SK-MEL-5 (cell line): ENCODE data around the gene MED13L. TPM values are rescaled to one million over a fixed set of nuclear protein-coding genes. Genes with fewer than 3 reads are reported as not detected.
A peak's percentile ranks its signal among the peaks of the same experiment; 100 is the strongest.

Source experiments
- DNase-seq: peaks from one replicate; pipeline ENCODE4 v3.0.0-alpha.2; 2016; ENCODE audit warnings: low read depth, low spot score
- in situ Hi-C: cut with HindIII; loops from 2 replicates; pipeline ENCODE4 v1.10.0; 2016; ENCODE audit warnings: low sequenced_read_pairs, high pct_unique_total_duplicates, low pct_unique_long_range_greater_than_20kb
- total RNA-seq: library from RNA; depleted of rRNA; stranded (reverse); fragments of >200 nt; shearing (Covaris generic); gene quantifications from 2 replicates; pipeline ENCODE4 v1.2.3, GENCODE V29; 2014

Gene MED13L
- total RNA-seq, 1 experiment from 2014 or later, result 41.3 TPM

DNA sequence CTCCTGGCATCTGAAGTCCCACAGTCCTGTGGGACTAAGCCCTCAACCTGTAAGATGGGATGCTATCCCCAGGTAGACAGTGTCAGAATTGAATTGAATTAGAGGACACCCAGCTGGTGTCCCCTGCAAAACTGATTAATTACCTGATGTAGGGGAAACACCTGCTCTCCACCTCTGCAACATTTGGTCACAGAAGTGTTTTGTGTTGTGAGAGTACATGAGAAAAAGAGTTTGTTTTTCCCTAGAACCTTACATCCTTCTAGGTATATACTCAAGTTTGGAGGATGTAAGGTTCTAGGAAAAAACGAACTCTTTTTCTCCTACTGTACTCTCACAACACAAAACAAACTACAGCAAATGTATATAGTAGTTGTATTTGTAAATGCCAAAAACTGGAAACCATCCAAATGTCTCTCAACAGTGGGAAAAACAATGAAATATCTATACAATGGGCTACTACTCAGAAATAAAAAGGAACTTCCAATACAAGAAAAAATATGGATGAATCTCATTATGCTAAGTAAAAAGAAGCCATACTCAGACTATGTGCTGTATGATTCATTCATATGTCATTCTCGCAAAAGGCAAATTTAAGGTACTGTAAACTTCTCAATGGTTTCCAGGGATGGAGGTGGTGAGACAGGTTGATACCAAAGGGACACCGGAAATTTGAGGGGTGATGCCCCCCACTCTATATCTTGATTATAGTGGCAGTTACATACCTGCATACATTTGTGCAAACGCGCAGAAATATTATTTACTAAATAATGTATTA lies 160.7 kb downstream of the MED13L start:
- no peak for DNase-seq

DNA sequence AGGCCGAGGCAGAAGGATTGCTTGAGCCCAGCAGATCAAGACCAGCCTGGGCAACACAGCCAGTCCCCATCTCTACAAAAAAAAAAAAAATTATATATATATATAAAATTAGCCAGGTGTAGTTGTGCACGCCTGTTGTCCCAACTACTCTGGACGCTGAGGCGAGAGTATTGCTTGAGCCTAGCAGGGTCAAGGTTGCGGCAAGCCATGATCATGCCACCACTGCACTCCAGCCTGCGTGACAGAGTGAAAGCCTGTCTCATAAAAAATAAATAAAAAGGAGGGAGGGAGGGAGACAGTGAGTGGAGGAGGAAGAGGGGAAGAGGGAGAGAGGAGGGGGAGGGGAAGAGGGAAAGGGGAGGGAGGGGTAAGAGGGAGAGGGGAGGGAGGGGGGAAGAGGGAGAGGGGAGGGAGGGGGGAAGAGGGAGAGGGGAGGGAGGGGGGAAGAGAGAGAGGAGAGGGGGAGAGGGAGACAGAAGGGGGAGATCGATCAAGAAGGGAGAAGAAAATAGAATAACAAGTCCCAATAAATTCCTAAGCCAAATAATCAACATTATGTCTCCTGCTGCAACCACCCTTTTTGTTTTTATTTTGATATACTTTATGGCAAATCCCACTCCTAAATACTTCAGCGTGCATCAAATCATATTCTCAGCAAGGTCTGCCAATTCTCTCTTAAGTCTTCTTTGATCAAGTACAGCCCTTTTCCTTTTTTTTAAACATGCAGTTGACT lies 163.9 kb downstream of the MED13L start:
- in situ Hi-C loops, result no loop called here
- DNase-seq, result no peak

More for the DNA sequence above, 160.7 kb downstream of the MED13L start:
- in situ Hi-C loops, result no loop called here

DNA sequence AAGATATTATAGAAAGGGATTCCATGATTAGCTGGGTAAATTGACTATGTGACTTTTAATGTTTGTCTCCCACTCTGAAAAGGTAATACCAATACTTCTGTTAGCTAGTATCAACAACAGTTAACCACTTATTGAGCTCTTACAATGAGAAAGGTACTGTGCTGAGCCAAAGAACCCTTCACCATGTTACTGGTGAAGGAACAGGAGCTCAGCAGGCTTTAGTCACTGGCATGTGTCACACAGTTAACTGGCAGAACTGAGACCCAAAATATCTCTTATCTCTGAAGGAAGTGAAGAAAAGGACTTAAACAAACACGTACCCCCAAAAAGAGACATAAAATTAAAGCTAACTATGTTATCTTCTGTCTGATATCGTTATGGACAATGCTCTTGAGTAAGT lies 170.6 kb downstream of the MED13L start:
- DNase-seq, result no peak
- in situ Hi-C loops, result no loop called here

DNA sequence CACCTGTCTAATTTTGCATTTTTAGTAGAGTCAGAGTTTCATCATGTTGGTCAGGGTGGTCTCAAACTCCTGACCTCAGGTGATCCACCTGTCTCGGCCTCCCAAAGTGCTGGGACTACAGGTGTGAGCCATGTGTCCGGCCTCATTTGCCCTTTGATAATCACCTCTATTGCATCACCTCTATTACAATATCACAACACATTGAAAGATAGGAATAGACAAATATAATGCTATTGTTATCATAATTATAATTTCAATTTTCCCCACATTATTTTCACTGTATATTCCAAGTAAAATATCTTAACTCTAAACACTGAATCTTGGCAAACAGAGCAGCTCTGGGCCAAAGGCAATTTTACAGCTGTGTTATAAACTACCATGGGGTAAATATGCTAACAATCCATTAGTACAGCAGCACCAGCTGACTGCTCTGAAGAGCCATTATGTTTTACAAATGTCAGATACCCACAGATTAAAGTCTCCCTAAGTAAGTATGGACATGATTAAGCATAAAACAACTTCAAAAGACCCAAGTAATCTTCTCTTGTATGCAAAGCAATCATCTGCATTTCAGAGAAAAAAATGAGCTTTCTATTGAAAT lies 173.2 kb downstream of the MED13L start:
- no peak for DNase-seq
- in situ Hi-C loops, result no loop called here

DNA sequence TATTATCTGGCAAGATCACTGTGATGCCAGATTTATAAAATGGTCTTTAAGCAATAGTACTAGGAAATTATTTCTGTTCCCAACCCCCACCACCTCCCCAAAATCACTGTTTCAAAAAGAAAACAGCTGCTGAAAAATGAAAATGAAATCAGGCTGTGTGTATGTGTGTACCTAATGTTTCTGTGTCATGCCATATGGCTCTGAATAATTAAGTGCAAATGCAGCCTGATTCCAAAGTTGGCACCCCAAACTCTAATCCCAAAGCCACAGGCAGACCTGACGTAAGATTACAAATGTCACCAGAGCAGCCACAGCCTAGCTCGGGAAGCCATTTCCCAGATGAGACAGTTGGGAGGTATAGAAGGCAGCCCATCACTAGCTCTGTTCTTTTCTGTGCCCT lies 175.5 kb downstream of the MED13L start:
- DNase-seq, result no peak
- in situ Hi-C loops, result no loop called here

DNA sequence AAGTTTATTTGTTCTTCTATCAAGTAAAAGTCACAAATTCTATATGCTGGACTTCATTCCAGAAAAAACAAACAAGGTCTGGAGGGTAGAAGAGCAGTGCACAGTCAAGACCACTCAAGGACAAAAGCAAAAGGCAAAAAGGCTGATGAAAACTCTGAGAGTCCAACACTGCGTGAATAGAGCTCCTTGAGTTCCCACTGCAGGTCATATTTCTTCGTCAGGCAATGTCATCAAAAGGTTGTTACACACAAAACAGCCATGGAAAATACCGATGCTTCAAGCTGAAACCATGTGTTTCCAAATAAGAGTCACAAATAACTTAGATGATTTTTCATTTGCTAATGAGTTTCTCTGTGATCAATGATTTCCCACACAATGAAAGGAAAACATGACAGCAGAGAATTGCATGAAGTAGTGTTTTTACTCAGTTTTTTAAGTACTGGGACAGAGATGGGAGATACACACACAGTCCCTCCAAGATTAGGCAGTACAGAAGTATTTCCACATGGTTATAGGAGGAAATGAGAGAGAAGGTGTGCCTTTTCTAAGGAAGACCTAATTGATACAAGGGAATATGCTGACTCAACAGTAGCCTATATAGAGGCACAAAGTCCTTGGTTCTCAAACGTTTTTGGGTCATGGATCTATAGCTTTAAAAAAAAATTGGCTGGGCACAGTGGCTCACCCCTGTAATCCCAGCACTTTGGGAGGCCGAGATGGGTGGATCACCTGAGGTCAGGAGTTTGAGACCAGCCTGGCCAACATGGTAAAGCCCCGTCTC lies 177.7 kb downstream of the MED13L start:
- in situ Hi-C loops, result no loop called here
- DNase-seq, result no peak

DNA sequence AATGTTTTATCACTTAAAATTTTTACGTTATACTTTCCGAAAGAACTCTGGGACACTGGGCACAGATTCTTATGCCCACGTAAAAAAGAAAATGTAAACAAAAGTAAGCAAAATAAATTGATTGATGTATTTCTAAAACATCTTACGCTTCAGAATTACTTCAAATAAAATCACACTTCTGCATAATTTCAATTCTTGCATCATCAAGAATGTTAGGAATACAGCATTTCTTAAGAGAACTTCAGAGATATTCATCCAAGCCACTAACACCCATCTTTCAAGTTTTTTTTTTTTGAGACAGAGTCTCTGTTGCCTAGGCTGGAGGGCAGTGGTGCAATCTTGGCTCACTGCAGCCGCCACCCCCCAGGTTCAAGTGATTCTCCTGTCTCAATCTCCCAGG lies 180.6 kb downstream of the MED13L start:
- in situ Hi-C loops, result no loop called here
- no peak for DNase-seq

DNA sequence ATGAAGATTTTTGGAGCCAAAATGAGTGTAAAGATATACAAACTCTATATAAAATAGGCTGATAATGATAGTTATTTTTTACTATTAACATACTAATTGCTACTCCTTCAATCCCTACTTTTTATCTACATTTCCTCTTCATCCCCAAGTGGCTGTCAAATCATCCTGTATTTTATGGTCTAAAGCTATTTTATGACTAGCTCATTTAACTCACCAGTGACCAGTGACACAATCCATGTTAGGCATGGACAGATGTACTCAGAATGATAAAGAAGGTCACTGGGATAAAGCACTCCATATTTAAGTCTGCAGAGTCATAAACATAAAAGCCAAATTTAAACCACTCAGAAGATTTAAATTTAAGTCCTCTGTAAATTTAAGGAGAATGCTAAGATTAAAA lies 183.0 kb downstream of the MED13L start:
- no peak for DNase-seq
- in situ Hi-C loops, result no loop called here

DNA sequence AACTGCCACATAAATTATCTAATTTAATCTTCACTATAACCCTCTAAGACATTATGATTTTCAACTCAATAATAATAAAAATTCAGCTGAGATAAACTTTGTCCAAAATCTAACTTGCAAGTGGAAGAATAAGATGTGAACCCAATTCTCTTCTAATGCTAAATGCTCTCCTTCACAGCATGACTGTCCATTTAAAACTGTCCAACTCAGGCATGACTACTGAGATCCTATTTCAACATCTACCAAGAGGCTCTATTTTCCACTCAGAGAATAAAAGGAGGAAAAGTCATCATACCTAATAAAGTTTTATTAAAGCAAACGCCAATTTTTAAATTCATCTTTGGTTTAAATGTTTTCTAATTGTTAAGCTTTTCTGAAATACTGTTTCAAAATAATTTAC lies 183.6 kb downstream of the MED13L start:
- in situ Hi-C loops, result no loop called here
- no peak for DNase-seq

DNA sequence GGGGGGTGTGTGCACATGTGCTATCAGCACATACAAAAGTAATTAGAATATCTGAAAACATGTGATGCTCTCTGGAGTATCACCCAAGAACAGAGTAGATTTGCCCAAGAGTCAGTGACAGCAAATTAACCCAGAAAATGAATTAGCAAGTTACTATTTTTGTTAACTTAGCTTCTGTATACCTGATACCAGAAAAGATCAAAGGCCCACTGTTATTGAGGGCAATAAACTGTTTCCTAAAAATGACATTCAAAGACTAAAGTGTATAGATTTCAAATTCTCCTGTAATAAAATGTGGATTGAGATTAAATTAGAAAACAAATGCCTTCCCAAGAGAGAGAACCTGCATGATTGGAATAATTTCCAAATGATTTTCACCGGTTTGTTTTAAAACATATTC lies 184.7 kb downstream of the MED13L start:
- in situ Hi-C loops, result no loop called here
- DNase-seq, result no peak

DNA sequence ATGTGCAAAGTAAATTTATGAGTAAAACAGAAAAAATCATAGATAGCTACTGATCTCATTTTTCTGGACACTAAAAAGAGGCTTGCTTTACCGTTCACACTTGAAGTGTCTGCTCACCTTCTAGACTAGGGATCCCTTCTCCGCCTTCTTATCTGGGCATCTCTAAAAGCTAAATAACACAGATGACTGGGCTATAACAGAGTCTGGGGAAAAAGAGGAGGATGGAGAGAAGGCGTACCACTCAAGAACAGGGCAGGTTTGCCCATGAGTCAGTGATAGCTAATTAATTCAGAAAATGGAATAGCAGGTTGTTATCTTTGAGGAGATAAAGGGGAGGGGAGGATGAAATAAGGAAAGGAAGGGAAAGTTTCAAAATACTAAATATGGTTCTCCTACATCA lies 185.3 kb downstream of the MED13L start:
- in situ Hi-C loops, result no loop called here
- DNase-seq, result no peak

DNA sequence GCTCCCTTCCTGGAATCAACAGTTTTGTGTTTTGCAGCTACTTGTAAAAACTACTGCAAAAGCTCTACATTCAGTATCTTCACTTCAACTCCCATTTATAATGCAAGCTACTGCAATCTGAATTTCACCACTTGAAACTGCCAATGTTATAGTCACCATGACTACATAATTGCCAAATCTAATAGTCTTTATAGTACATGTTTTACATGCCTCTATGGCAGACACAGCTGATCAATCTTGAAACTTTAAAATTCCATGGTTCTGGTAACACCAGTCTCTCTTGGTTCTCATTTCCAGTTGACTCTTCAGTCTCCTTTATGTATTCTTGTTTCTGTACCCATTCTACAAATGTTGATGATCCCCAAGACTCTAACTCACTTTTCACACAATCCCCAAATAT lies 185.9 kb downstream of the MED13L start:
- in situ Hi-C loops, result no loop called here
- no peak for DNase-seq

DNA sequence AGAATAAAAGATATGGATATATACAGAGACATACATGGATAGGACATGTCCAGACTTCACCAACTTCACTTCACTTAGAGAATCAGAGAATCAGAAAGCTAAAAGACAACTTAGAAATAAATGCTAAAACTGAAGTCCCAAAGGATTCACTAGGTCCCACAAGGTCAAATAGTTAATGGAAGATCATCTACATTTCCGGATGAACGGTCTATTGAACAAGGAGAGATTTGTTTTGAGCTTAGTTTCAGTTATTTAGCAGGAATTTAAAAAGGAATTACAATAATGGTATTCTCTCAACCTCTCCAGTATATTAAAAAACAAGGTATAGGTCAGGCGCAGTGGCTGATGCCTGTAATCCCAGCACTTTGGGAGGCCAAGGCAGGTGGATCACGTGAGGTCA lies 187.0 kb downstream of the MED13L start:
- DNase-seq, result peak; percentile 60
- in situ Hi-C loops, result no loop called here

DNA sequence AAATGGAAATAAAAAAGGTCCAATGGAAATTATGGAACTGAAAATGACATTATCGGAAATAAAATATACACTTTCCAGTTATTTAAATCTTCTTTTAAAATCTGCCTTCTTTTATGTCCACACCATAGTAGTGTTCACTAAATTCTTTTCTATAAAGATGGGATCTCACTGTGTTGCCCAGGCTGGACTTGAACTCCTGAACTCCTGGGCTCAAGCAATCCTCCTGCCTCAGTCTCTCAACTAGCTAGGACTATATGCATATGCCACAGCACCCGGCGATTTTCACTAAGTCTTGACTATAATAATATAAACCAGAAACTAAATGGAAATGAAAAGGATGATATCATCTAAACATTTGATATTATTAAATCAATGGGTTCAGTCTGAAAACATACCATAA lies 188.4 kb downstream of the MED13L start:
- no peak for DNase-seq
- in situ Hi-C loops, result no loop called here

DNA sequence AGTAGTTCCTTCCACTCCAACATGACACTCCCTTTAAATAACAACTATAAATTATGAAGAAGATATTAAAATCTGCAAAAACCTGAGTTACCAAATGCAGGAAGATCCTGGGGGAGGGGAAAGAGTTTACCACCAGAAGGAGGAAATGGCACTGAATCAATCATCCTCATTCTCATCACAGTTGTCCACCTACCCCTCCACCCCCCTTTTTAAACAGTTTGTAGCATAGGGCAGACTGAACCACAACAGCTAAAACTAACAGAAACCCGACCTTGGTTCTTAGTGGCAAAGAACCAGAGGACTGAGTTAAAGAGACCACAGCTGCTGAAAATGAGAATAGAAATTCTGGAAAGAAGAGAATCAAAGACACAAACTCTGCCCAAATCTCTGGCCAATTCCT lies 189.5 kb downstream of the MED13L start:
- in situ Hi-C loops, result no loop called here
- DNase-seq, result no peak

DNA sequence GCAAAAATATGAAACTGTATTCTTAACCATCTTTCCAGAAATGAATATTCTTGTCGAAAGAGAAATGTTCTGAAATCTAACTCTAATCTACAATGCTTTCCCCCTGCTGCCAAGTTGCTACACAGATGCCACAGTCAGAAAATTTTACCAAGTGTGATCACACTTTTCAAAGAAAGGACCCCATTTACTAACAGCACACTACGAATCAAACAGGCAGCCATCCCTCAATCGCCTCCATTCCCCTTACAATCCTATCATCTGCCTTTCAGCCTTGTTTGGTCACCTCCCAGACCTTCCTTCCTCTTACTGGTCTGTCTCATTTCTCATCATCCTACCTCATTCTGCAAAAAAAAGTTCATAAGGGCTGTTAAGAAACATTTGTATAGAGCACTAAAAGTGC lies 190.1 kb downstream of the MED13L start:
- no peak for DNase-seq
- in situ Hi-C loops, result no loop called here

DNA sequence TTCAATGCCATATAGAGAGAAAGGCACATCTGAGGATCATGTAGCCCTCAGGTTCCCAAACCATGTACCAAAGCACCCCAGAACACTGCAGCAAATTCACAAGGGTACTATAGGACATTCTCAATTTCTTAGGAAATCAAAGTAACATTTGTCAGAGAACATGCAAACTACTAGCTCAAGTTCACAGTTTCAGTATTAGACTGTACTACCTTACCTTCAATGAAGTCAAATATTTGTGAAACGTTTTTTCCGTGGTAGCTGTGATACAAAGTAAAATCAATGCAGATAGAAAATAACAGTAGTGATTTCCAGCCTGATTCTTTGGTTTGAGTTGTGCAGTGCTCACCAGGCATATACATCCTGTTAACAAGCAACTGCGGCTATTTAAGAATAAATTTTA lies 197.1 kb downstream of the MED13L start:
- no peak for DNase-seq
- in situ Hi-C loops, result no loop called here

DNA sequence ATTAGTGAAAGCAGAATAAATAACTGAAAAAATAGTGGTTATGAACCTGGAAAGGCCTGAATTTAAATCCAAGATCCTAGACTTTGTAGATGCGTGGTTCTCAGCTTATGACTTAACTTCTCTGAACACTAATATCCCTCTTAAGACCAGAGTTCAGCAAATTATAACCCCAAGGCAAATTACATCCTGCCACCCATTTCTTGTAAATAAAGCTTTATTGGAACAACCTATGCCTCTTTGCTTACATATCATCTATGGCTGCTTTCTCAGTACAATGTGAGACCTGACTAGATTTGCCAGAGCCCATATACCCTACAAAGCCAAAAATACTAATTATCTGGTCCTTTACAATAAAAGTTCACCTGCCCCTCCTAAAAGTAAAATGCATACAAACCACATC lies 199.1 kb downstream of the MED13L start:
- DNase-seq, result no peak
- in situ Hi-C loops, result no loop called here
